ENCODE measurements around the gene LRP1B.

DNA sequence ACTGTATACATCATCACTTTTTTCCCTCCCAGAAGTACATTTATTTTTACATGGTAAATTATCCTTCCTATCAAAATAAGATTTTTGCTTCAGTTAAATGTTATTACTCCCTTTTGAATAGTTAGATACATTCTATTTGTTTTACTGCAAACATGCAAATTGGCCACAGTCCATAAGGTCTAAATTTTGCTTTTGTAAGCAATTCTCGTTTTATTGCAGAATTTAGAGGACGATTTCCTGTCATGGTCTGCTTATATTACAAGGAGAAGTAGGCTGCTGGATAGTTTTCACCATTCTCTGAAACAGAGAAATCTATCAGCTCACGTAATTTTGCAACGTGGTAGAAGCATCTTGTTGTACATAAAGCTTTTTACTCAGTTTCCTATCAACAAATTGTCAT lies 1632.5 kb downstream of the LRP1B start:
- TF ChIP-seq, protein P1, sequence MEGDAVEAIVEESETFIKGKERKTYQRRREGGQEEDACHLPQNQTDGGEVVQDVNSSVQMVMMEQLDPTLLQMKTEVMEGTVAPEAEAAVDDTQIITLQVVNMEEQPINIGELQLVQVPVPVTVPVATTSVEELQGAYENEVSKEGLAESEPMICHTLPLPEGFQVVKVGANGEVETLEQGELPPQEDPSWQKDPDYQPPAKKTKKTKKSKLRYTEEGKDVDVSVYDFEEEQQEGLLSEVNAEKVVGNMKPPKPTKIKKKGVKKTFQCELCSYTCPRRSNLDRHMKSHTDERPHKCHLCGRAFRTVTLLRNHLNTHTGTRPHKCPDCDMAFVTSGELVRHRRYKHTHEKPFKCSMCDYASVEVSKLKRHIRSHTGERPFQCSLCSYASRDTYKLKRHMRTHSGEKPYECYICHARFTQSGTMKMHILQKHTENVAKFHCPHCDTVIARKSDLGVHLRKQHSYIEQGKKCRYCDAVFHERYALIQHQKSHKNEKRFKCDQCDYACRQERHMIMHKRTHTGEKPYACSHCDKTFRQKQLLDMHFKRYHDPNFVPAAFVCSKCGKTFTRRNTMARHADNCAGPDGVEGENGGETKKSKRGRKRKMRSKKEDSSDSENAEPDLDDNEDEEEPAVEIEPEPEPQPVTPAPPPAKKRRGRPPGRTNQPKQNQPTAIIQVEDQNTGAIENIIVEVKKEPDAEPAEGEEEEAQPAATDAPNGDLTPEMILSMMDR (IDR thresholded peaks at IDR 0.05) = no peak
- no peak for TF ChIP-seq POLR2A (IDR thresholded peaks at IDR 0.05)
- TF ChIP-seq POLR2AphosphoS5 (IDR thresholded peaks at IDR 0.05; ENCODE audit: insufficient read depth in 1 of 2, low read depth in 1 of 2) = no peak

All from vagina (tissue), 2 donors.